GM12874 (cell line): ENCODE measurements around the gene NT5C2.

Experiments
- CTCF ChIP-seq: IDR thresholded peaks from 2 replicates; pipeline ENCODE4 v1.5.1; 2011; ENCODE audit warnings: low read depth, mild to moderate bottlenecking, control low read depth, low read length, moderate library complexity; ENCODE audit not compliant: insufficient read depth

The NT5C2 gene

GRCh38 chr10:103175580-103176285 is 17.3 kb downstream of the NT5C2 start:
- TF ChIP-seq CTCF, result no peak

DNA sequence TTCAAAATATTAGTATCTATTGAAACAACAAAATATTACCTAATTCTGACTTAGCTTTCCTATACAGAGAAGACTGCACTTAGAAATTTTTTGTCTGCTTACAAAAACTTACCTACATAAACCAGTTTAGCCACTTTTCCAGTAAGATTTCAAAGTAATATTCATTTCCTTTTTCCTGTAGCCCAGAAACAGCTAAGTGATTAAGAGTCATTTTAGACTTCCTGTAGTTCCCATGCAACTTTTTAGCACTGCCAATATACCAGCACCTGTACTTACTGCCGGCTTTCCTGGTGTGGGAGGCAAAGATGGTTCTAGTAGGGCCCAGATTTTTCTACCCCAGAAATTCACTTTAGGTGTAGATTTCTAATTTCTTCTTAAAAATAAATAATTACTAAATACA is 21.8 kb downstream of the NT5C2 start:
- no peak for TF ChIP-seq CTCF

- no peak for TF ChIP-seq CTCF
These were observed 24.6 kb downstream of the NT5C2 start for GRCh38 chr10:103168438-103168837.

DNA sequence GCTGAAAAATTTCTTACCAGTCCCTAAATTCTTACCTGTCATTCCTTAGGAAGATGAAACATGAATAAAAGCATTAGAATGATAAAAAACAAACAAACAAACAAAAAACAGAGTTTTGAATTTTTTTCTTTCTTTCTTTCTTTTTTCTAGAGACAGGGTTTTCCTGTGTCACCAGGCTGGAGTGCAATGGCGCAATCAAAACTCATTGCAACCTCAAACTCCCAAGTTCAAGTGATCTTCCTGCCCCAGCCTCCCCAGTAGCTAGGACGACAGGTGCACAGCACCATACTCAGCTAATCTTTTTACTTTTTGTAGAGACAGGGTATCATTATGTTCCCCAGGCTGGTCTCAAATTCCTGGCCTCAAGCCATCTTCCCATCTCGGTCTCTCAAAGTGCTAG is 26.5 kb downstream of the NT5C2 start:
- no peak for TF ChIP-seq CTCF

- TF ChIP-seq CTCF, result no peak
These were observed 35.8 kb downstream of the NT5C2 start for GRCh38 chr10:103157246-103157645.

- TF ChIP-seq CTCF, result no peak
These were observed 37.5 kb downstream of the NT5C2 start for GRCh38 chr10:103155471-103156085.

DNA sequence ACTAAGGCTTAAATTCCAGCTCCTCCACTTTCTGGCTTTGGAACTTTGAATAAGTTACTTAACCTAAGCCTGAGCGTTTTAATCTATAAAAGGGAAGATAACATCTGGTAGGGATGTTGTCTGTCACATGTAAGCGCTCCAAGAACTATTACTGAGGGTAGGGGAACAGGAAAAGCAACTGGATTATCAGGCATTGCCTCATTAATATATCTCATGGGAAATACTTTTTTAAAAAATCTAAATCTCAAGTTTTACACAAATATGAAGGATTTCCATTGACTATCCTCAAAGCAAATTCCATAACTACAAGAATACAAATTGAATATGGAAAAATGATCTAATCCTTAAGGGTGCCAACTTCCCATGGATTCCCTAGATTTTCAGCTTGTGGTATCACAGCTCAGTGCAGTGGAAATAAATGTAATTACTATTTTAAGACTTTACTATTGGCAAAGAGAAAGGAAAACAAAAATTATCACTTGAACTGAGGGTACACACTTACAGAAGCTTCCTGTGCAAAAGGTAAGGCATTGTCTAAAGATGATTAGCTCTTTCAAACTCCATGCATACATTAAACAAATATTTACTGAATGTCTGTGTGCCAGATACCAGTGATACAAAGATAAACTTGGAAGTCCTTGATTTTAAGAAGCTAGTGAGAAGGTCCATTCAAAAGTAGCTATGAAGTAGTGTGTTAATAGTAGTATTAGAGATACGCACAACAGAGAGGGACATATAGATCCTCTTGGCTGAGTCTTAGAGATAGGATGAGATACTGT is 38.4 kb downstream of the NT5C2 start:
- no peak for TF ChIP-seq CTCF
